Activated CD4-positive, alpha-beta T cell treated with anti-CD3 and anti-CD28 coated beads, Interleukin-2, amount 50 U/mL, for 4 hours (primary cell): ENCODE data around the gene SHLD2.
A peak's percentile ranks its signal among the peaks of the same experiment; 100 is the strongest.
"Not testable (repeated sequence)": the region's sequence is repeated elsewhere in the genome, so short reads cannot be mapped to it uniquely, and the experiment has no call there.

Experiments
- DNase-seq, 2 experiments: peaks; one replicate each; pipeline ENCODE4 v3.0.0-alpha.2; 2020

Gene SHLD2, protein sequence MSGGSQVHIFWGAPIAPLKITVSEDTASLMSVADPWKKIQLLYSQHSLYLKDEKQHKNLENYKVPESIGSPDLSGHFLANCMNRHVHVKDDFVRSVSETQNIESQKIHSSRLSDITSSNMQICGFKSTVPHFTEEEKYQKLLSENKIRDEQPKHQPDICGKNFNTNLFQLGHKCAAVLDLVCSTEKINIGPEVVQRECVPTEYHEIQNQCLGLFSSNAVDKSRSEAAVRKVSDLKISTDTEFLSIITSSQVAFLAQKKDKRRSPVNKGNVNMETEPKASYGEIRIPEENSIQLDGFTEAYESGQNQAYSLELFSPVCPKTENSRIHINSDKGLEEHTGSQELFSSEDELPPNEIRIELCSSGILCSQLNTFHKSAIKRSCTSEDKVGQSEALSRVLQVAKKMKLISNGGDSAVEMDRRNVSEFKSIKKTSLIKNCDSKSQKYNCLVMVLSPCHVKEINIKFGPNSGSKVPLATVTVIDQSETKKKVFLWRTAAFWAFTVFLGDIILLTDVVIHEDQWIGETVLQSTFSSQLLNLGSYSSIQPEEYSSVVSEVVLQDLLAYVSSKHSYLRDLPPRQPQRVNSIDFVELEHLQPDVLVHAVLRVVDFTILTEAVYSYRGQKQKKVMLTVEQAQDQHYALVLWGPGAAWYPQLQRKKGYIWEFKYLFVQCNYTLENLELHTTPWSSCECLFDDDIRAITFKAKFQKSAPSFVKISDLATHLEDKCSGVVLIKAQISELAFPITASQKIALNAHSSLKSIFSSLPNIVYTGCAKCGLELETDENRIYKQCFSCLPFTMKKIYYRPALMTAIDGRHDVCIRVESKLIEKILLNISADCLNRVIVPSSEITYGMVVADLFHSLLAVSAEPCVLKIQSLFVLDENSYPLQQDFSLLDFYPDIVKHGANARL

DNA sequence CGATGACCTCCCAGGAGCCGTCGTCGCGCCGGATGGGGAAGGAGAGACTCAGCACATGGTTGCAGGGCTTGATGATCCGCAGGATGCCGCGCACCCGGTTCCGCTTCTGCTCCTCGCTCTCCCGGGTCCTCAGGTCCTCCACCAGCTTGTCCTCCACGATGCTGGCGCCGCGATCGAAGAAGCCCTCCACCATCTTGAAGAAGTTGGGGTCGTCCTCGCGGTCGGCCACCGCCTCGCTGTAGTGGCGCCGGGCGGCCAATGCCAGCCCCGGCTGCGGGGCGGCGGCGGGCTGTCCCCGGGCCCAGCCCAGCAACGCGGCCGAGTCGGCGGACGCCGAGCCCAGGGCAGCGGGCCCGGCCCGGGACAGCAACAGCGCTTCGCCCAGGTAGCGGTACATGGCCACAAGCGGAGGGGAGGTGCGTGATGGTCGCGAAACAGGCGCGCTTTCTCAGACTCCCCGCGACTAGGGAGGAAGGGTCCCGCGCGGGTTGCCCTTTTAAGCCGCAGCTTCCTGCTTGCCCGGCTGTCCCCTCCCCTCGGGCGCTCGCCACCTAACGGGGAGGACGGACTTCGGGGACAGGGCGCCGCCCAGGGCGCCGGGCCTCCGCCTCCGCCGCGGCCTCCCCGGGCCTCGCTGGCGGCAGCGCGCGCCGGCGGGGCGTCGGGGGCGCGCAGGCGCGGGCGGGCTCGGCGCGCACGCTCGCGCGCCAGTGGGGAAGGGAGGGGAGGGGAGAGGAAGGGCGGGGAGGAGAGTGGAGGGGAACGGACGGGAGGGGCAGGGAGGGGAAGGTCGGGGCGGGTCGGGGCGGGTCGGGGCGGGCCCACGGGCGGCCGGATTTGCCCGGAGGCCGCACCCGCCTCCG, at the start of gene SHLD2, which contains the start of gene GLUD1:
Gene SHLD2, plus strand, starts transcription at position 834 of the 863 bp plus-strand sequence. CDS start 56,149 bp downstream, outside the sequence.
Gene GLUD1, minus strand, starts transcription at position 471 of the 863 bp plus-strand sequence. Its CDS starts 74 bp downstream, at position 397.
- peak; percentile 78 to 82 for DNase-seq

DNA sequence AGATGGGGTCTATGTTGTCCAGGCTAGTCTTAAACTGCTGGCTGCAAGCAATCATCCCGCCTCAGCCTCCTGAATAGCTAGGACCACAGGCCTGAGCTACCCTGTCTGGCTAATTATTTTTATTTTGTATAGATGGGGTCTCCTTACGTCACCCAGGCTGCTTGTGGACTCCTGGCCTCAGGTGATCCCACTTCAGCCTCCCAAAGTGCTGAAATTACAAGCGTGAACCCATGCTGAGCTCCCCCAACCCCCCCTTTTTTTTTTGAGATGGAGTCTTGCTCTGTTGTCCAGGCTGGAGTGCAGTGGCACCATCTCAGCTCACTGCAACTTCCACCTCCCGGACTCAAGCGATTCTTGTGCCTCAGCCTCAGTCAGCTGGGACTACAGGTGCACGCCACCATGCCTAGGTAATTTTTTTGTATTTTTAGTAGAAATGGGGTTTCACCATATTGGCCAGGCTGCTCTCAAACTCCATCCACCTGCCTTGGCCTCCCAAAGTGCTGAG, 49.5 kb upstream of the SHLD2 start:
- DNase-seq, result no peak

DNA sequence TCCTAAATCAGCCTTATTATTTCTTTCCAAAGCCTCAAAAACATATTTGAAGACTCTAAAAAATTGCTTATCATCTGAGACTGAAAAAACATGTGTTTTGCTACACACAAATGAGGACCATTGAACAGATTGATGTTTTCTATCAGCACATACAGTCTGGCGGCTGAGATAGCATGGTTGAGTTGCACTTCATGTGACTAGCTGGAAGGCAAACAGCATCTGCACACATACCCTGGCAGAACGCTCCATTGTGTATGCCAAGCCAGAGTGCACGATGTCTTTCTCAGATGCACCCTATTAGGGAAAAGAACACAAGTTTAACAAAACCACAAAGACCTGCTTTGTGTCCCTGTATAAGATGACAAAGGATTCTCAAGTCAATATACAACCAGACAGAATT, 41.9 kb upstream of the SHLD2 start:
- DNase-seq, result no peak

DNA sequence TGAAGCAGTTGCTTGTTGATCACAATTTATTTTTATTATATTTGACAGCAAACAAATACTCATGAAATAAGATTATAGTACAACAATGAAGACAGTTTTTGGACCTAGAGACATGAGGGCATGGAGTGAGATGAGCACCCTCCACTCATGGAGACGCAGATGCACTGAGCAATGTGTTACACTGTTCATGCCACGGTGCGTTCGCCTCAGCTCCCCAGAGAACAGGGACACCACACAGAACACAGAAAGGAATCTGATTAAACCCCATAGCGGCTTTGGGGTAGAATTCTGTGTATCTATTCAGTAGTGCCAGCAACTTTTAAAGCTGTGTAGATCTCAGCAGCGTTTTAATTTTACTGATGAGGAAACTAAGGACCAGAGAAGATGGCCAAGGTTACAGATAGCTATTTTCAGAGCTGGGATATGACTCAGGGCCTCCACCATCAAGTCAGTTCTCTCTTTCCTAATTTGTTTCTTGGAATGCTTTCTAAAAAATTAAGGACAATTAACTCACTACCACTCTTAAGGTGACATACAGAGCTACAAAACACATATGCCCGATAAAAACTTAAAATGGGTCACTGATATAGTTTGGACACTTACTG, 41.3 kb upstream of the SHLD2 start:
- DNase-seq, result no peak

DNA sequence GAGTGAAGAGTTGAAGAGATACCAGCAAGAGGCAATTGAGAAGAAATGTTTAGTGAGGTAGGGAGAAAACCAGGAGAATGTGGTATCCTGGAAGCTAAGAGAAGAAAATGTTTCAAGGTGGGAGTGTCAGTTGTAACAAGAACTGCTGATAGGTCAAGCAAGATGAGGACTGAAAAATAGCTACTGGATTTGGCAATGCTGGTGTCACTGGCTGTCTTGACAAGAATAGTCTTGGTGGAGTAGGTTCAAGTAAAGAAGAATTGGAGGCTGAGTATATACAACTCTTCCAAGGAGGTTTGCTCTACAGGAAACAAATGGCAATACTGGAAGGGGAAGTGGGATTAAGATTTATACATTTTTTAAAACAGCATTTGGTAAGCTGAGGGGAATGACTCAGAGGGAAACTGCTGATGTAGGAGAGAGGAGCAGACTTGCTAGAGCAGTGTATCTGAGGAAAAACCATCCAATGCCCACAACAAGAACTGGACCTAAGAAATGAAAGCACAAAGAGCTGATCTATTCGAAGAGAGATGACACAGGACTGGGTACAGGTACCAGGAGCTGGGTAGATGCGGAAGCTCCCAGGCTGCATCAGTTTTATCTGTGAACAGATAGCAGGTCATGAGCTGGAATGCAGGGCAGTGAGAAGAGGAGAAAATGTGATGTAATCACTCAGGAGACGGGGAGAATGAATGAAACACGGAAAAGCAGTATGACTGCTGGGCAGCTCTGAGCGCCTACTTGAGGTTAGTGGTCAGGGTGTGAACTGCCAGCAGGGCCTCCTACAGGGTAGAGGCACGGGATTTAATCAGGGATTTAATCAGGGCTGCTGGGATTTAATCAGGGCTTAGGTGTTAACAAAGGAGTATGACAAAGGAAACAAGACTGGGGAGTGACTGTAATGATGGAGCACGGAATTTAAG, 40.4 kb upstream of the SHLD2 start:
- no peak for DNase-seq

DNA sequence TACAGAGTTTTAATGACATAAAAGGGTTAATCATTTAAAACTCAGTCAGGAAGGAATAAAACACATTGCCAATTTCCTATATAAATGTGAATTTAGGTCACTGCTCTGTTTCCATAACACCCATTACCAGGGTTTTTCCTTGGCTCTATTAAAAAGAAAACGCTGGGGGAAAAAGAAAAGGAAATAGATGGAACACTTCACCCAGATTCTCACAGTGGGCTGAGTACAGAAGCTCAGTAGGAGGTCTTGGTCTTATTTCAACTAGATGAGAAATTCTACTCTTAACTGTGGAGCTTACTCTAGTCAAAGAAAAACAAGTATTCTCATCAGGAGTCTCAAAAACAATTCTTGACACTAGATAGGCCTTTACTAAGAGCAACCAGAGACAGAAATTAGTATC, 36.8 kb upstream of the SHLD2 start:
- DNase-seq, result no peak

DNA sequence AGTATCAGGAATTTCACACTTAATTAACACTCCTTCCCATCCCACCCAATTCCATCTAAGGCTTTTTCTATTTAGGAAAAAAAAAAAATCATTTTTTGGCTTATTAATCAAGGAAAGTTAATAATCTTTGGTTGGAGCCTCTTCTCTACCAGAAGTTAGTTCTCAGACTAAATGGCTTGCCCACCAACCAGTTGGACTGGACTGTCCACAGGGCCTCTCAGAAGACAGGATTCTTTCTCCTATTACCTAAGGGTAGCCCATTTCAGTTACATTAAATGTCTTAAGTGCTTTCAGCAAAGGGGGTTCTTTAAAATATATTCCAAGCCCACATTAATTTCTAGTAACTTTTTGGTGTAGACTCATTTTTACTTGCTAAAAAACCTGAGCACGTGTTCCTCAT, 35.6 kb upstream of the SHLD2 start:
- DNase-seq, result no peak

DNA sequence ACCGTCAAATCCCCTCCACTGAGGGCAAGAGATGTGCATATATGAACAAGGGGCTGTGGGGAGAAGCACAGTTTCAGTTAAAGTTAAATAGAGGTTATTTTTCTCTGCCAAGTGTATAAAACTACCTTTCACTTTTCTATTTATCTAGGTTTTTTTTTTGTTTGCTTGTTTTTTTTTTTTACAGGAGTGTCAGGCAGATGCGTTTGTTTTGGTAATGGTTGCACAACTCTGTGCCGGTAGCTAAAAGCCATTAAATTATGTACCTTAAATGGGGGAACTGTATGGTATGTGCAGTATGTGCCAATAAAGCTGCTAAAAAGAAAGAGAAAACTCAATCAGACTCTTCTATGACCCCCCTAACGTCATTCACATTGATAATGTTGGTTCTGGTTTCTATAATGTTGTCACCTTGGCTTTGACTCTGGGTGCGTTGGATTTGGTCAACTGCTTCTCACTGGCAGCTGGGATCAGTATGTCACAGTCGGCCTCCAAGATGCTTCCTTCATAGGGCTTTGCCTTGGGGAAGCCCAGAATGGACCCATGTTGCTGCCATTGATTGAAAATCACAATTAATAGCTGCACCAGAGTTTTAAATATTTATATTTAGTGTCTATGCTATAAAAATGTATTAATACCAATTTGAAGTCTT, 34.6 kb upstream of the SHLD2 start:
- DNase-seq, result no peak

DNA sequence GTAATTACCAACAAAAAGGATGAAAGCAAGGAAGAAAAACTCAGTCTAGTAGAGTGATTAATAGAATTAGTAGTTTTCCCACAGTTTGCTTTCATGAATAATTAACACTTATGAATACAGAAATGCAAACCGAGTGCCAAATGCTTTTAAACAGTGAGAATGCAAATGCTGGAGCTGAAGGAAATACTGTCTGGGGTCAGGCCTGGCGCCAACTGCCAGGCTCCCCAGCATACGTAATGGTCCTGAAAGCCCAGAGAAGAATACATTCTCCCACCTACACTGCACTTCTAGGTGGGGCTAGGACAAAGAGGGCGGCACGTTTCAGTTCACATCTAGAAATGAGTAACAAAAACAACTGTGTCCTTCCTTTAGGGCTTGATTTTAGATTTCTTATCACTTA, 30.4 kb upstream of the SHLD2 start:
- DNase-seq, result no peak

DNA sequence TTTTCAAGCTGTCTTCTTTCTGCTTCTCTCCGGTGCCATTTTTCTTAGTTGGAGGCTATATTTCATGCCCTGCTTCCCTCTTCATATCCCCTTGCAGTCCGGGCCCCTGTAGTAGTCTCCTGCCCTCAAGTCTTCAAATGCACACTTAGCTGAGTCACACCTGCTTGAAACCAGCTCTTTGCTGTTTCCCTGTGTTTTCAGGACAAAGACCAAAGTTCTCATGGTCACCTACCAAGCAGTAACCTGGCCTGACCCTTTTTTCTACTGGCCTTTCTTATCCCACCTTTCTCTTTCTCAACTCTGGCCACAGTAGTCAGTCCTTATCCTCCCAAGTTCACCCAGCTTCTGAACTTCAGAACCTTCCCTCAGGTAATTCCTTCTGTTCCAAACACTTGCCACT, 28.8 kb upstream of the SHLD2 start:
- DNase-seq, result no peak

DNA sequence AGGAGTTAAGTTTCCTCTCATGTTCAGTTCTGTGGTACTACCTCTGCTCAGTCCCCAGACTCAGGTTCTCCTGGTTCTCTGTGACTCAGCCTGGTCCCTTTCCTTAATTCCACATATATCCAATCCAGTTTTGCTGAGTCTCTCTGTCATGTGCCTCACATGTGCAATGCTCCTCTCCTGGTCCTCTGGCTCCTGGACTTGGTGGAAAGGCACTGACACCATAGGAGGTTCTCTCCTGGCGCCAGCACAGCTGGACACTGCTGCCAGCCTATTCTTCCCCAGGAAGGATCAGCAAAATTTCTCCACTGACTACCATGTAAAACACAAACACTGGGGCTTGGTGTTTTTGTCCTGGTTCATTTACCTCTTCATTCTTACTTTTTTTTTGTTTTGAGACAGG, 28.1 kb upstream of the SHLD2 start:
- no peak for DNase-seq

DNA sequence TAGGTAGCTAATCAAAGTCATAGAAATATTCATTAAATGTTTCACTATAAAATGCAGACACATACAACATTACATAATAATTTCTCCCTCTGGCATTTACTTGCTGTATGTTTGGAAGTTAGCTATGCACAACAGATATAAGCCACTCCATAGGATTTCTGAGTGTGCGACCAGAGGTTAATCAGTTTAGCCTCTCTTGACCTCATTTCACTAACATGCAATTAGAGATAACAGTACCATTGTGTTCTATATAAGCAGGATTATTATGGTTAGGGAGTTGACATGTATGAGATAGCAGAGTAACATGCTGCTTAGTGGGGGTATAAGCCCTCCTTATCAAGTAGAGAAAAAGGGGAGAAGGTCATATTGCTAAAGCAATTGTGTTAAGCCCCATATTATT, 26.7 kb upstream of the SHLD2 start:
- DNase-seq, result no peak

DNA sequence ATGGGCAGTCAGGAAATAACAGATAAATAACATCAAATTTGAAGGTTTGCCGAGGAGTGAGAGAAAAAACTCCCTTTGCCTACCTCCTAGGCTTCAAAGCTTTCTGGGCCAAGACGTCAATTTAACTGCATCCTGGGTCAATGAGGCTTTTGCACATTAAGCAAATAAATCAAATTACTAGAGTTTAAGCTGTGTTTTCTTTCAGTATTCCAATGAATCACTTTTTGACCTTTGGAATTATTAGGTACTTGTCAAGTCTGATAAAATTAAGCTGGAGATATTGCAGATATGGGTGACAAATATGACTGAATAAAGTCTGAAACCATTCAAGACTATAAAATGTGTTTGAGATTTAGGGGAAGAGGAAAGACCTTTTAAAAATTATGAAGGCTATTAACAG, 22.6 kb upstream of the SHLD2 start:
- DNase-seq, result no peak

DNA sequence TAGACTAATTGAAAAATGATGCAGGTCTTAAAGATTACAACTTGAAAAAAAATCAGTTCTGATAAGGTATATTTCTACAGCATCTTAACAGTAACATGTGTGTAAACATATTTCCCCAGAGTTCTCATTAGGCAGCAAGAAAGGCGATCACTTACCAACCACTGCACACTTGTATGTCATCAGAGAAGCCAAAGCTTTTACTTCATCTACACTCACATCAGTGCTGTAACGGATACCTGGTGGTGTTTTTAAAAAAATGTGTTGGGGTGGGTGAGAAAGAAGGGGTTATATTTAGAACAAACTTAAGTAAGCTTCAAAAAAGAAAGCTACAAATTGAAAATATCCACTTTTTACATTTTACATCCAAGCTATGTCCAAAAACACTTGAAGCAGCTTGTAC, 18.6 kb upstream of the SHLD2 start:
- DNase-seq, result not testable (repeated sequence)

DNA sequence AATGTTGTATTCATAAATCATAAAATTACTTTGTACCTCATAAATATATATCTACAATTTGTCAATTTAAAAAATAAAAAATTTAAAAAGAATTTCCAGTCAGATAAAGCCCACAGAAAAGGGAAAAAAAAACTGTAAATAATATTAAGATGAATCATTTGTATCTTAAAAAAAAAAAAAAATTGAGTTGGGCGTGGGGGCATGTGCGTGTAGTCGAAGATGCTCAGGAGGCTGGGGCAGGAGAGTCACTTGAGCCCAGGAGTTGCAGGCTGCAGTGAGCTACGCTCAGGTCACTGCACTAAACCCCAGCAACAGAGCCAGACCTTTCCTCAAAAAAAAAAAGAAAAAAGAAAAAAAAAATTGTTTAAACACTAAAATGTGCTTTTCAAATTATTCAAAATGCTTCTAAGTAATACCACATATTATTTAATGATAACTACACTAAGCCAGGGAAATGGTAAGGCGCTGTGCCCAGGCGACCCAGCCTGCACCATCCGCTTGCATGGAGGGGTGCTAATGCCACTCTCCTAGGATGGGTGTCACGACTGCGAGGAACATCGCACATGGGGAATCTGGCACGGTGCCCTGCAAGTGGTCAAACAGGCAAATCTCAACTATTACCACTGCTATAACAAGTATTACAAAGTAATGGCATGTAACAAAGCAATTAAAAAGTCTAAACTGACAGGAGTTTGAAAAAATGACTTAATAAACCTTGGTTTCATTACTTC, 15.7 kb upstream of the SHLD2 start:
- no peak for DNase-seq

DNA sequence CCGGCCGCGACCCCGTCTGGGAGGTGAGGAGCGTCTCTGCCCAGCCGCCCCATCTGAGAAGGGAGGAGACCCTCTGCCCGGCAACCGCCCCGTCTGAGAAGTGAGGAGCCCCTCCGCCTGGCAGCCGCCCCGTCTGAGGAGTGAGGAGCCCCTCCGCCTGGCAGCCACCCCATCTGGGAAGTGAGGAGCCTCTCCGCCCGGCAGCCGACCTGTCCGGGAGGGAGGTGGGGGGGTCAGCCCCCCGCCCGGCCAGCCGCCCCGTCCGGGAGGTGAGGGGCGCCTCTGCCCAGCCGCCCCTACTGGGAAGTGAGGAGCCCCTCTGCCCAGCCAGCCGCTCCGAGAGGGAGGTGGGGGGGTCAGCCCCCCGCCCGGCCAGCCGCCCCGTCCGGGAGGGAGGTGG, 14.4 kb upstream of the SHLD2 start:
- DNase-seq, result not testable (repeated sequence)

DNA sequence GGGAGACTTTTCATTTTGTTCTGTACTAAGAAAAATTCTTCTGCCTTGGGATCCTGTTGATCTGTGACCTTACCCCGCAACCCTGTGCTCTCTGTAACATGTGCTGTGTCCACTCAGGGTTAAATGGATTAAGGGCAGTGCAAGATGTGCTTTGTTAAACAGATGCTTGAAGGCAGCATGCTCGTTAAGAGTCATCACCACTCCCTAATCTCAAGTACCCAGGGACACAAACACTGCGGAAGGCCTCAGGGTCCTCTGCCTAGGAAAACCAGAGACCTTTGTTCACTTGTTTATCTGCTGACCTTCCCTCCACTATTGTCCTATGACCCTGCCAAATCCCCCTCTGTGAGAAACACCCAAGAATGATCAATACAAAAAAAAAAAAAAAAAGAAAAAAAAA, 13.4 kb upstream of the SHLD2 start:
- DNase-seq, result not testable (repeated sequence)

DNA sequence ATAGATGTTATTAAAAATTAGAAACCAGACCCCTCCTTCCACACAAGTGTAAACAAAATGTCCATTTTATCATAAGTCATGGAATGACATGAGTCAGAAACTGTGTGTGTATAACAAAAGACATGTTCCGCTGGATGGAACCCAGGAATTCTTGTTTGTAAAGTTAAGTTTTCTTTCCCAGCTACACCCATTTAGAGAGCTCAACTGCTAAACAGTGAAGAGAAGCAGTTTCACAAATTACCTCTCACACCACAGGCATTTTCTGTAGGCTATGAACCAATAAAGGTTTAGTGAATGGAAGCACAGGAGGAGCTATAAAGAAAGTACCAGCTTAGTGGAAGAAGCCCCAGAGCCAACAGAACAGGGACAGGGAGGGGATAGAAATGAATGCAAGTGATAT, 12.8 kb upstream of the SHLD2 start:
- not testable (repeated sequence) for DNase-seq

DNA sequence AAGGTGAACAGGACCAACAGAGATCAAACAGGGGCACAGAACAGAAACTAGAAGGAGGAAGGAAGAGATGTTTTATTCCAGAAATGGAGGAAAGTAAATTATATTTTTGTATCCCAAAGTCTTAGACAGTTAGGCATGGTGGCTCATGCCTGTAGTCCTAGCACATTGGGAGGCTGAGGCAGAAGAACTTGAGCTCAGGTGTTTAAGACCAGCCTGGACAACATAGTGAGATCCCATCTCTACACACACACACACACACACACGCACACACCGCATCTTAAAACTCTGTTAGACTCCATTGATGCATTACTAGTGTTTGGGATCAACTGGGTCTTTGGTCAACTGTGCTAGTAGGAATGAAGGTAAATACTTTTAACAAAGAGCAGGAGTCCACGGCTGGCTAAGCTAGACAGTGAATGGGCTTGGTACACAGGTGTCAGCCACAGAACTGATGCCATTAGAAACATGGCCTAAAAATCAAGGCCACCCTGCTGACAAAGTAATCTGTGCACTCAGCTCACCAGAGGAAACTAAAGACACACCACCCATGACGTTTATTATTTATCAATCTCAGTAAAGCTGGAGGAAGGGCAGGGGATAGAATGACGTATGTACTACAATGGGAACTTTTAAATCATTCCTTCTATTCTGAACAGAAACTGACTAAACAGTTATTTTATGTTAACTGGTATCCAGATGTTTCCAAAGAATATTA, 11.3 kb upstream of the SHLD2 start:
- not testable (repeated sequence) for DNase-seq
